NCI-H2107 (cell line): Measurements from ENCODE around the gene ANKRD35.
"Not testable (repeated sequence)": the region's sequence is repeated elsewhere in the genome, so short reads cannot be mapped to it uniquely, and the experiment has no call there.

Experiments
- DNase-seq: peaks from one replicate; lab custom pipeline; 2025; lab: John Stamatoyannopoulos, UW

The ANKRD35 gene

GRCh38 chr1:145885738-145886287, at the start of gene ANKRD35:
ANKRD35 (minus strand) TSS chr1:145885866; CDS start chr1:145885758, 108 bp downstream.
- peak; percentile 77 for DNase-seq

- not testable (repeated sequence) for DNase-seq
Measured at GRCh38 chr1:145932522-145933009, 46.9 kb upstream of the ANKRD35 start.

GRCh38 chr1:145927916-145928643, 42.4 kb upstream of the ANKRD35 start:
- DNase-seq = no peak

- peak; percentile 99 for DNase-seq
Measured at GRCh38 chr1:145927063-145927886, 41.6 kb upstream of the ANKRD35 start, which contains the start of gene RBM8A. RBM8A (minus strand) TSS chr1:145927484; CDS start chr1:145927426, 58 bp downstream.

GRCh38 chr1:145926686-145927062, 41.0 kb upstream of the ANKRD35 start:
- DNase-seq = no peak

- no peak for DNase-seq
Measured at GRCh38 chr1:145922266-145922665, 36.6 kb upstream of the ANKRD35 start.

- DNase-seq = not testable (repeated sequence)
Measured at GRCh38 chr1:145920297-145920696, 34.6 kb upstream of the ANKRD35 start.

- no peak for DNase-seq
Measured at GRCh38 chr1:145918992-145919939, 33.6 kb upstream of the ANKRD35 start.

GRCh38 chr1:145918144-145918991, 32.7 kb upstream of the ANKRD35 start, which contains the start of gene PEX11B:
PEX11B (minus strand) TSS chr1:145918717; CDS start chr1:145918688, 29 bp downstream.
- DNase-seq = peak; percentile 84

- DNase-seq = no peak
Measured at GRCh38 chr1:145917595-145917994, 31.9 kb upstream of the ANKRD35 start.

GRCh38 chr1:145916745-145917144, 31.1 kb upstream of the ANKRD35 start:
- no peak for DNase-seq

GRCh38 chr1:145912128-145912641, 26.5 kb upstream of the ANKRD35 start:
- DNase-seq = no peak

- DNase-seq = no peak
Measured at GRCh38 chr1:145908653-145909052, 23.0 kb upstream of the ANKRD35 start.

- DNase-seq = no peak
Measured at GRCh38 chr1:145906954-145907753, 21.5 kb upstream of the ANKRD35 start.

- no peak for DNase-seq
Measured at GRCh38 chr1:145901312-145902021, 15.8 kb upstream of the ANKRD35 start.

GRCh38 chr1:145898756-145899155, 13.1 kb upstream of the ANKRD35 start:
- no peak for DNase-seq

- DNase-seq = no peak
Measured at GRCh38 chr1:145897969-145898368, 12.3 kb upstream of the ANKRD35 start.

- DNase-seq = no peak
Measured at GRCh38 chr1:145895471-145895870, 9.8 kb upstream of the ANKRD35 start.
